Smooth muscle cell (in vitro differentiated cells): Measurements from ENCODE around the gene SERTAD4. TPM values are rescaled to one million over a fixed set of nuclear protein-coding genes. Genes with fewer than 3 reads are reported as not detected.
A peak's percentile ranks its signal among the peaks of the same experiment; 100 is the strongest.

Experiments
- DNase-seq: peaks from one replicate; lab custom pipeline; 2025; ENCODE audit not compliant: unreplicated experiment; lab: John Stamatoyannopoulos, UW
- H2AFZ ChIP-seq: fragments of 200-600 bp; sonication (generic); 2 replicates; pipeline ENCODE4 v1.6.0; 2016; ENCODE audit warnings: antibody characterized with exemption, low read depth, mild to moderate bottlenecking
- H3F3A ChIP-seq: fragments of 200-600 bp; sonication (generic); 2 replicates; pipeline ENCODE4 v1.6.0; 2017; ENCODE audit warnings: antibody characterized with exemption, low read depth
- H3K27ac ChIP-seq: fragments of 200-600 bp; sonication (generic); 2 replicates; pipeline ENCODE4 v1.5.1; 2016; ENCODE audit warnings: low read depth, mild to moderate bottlenecking
- H3K27me3 ChIP-seq: fragments of 200-600 bp; sonication (generic); 2 replicates; pipeline ENCODE4 v1.6.1; 2016; ENCODE audit warnings: low read depth, mild to moderate bottlenecking
- H3K36me3 ChIP-seq: fragments of 200-600 bp; sonication (generic); 2 replicates; pipeline ENCODE4 v1.5.1; 2016; ENCODE audit warnings: low read depth
- H3K4me1 ChIP-seq: fragments of 200-600 bp; sonication (generic); 2 replicates; pipeline ENCODE4 v1.5.1; 2016; ENCODE audit warnings: low read depth
- H3K4me2 ChIP-seq: fragments of 200-600 bp; sonication (generic); 2 replicates; pipeline ENCODE4 v1.6.0; 2016; ENCODE audit warnings: mild to moderate bottlenecking
- H3K4me3 ChIP-seq: fragments of 200-600 bp; sonication (generic); 2 replicates; pipeline ENCODE4 v1.5.1; 2016; ENCODE audit warnings: mild to moderate bottlenecking
- H3K79me2 ChIP-seq: fragments of 200-600 bp; sonication (generic); 2 replicates; pipeline ENCODE4 v1.6.0; 2016; ENCODE audit warnings: low read depth, mild to moderate bottlenecking
- H3K9ac ChIP-seq: fragments of 200-600 bp; sonication (generic); 2 replicates; pipeline ENCODE4 v1.6.0; 2016; ENCODE audit warnings: low read depth
- H3K9me3 ChIP-seq: fragments of 200-600 bp; sonication (generic); replicated peaks from 2 replicates; pipeline ENCODE4 v1.5.1; 2016; ENCODE audit warnings: low read depth
- H4K20me1 ChIP-seq: fragments of 200-600 bp; sonication (generic); 2 replicates; pipeline ENCODE4 v1.6.0; 2016; ENCODE audit warnings: low read depth
- WGBS: methylation state at CpG from one replicate; pipeline ENCODE4 v1.1.7; 2016; ENCODE audit warnings: low lambda C conversion rate; 5-methylcytosine and 5-hydroxymethylcytosine counted together
- polyA plus RNA-seq: library from polyadenylated mRNA; unstranded; fragments of >200 nt; fragmentation: Nextera tagmentation; extraction: Ambion mirVana; gene quantifications from 2 replicates; pipeline ENCODE4 v1.2.1, GENCODE V29; 2016
- total RNA-seq: library from RNA; depleted of rRNA; stranded (reverse); fragments of >200 nt; gene quantifications from 2 replicates; pipeline ENCODE4 v1.2.3, GENCODE V29; 2014
- TF ChIP-seq, protein P1 (sequence below): fragments of 200-600 bp; sonication (generic); IDR thresholded peaks from 2 replicates; pipeline ENCODE4 v1.5.1; 2017; ENCODE audit warnings: borderline replicate concordance, mild to moderate bottlenecking, antibody characterized with exemption; ENCODE audit not compliant: insufficient read depth, poor library complexity, severe bottlenecking

The SERTAD4 gene
- total and polyA plus RNA-seq, 2 experiments from 2014 or later = 0.18 to 3.1 TPM

DNA sequence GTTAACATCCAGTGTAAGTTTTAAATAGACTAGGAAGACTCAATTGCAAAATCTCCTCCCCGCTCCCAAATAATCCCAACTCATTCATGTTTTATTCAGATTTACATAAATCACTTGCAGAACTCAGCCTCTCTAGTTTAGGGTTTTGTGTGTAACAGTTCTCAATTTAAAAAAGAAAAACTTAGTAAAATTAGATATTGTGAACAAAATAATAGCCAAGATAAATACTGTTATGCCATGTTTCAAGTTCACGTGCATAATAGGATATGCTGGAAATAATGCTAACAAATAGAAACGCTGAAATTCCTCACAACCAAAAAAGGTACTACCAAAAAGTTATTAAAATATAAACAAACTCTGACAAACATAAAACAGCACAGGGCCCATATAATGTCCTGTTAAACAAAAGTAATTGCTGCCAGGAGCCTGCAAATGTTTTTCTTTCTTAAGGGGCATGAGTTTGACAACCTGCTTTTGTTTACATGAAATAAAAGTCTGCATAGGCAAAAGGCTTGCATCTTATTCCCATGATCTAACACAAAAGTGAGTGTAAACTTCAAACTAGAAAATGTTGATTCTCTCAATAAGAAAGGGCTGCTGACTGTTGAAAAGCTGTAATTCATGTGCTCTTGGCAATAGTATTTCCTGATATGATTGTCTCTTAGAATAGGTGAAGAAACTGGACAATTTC lies 2.9 kb downstream of the SERTAD4 start:
- no peak overlapping the region for H2AFZ ChIP-seq
- no peak for DNase-seq
- peaks cover 35% of the 10 kb centered on the region for H3F3A ChIP-seq
- no peaks in the 10 kb centered on the region for H4K20me1 ChIP-seq
- H3K9me3 ChIP-seq = no peaks in the 10 kb centered on the region
- peaks cover 14% of the 10 kb centered on the region for H3K27me3 ChIP-seq
- H3K27ac ChIP-seq = no peak overlapping the region
- H3K4me2 ChIP-seq = no peak overlapping the region
- no peak overlapping the region for H3K9ac ChIP-seq
- H3K4me3 ChIP-seq = no peak overlapping the region
- H3K4me1 ChIP-seq = peaks cover 23% of the 10 kb centered on the region
- WGBS = 95% methylated on average over 3 of the region's 3 CpGs
- H3K79me2 ChIP-seq = no peaks in the 10 kb centered on the region
- TF ChIP-seq, protein P1, sequence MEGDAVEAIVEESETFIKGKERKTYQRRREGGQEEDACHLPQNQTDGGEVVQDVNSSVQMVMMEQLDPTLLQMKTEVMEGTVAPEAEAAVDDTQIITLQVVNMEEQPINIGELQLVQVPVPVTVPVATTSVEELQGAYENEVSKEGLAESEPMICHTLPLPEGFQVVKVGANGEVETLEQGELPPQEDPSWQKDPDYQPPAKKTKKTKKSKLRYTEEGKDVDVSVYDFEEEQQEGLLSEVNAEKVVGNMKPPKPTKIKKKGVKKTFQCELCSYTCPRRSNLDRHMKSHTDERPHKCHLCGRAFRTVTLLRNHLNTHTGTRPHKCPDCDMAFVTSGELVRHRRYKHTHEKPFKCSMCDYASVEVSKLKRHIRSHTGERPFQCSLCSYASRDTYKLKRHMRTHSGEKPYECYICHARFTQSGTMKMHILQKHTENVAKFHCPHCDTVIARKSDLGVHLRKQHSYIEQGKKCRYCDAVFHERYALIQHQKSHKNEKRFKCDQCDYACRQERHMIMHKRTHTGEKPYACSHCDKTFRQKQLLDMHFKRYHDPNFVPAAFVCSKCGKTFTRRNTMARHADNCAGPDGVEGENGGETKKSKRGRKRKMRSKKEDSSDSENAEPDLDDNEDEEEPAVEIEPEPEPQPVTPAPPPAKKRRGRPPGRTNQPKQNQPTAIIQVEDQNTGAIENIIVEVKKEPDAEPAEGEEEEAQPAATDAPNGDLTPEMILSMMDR = no peak
- no peaks in the 10 kb centered on the region for H3K36me3 ChIP-seq

DNA sequence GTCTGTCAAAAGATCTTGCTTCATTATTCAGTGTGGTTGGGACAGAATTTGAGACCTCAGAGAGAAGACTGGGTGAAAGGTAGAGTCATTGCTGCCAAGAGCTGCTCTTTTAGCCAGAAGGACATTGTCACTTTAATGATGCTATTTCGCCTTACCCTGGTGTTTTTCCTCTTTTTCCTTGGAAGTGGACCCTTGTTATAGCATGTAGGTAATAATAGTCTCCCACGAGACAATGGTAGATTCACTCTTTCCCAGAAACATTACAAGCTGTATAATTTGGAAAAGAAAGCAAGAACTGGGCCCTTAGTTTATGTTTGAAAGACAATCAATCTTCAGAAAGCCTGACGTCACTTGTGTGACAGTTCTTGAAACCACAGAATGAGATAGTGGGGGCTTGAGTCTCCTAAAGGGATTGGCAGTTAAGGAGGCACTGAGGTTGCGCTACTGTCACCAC lies 3.8 kb downstream of the SERTAD4 start:
- no peak for DNase-seq
- Histone ChIP-seq H3K4me1 (peaks cover 23% of the 10 kb centered on the region), H3K4me3 (no peak overlapping the region), H2AFZ (peak overlapping the region; percentile 65), H3K9ac (no peak overlapping the region), H3K27me3 (peaks cover 5% of the 10 kb centered on the region), H3K79me2 (no peaks in the 10 kb centered on the region), H3F3A (peaks cover 35% of the 10 kb centered on the region), H3K27ac (peak overlapping the region; percentile 9), H3K36me3 (no peaks in the 10 kb centered on the region), H3K4me2 (no peak overlapping the region), H4K20me1 (no peaks in the 10 kb centered on the region), H3K9me3 (no peaks in the 10 kb centered on the region)
- 57% methylated on average over 4 of the region's 4 CpGs for WGBS
- TF ChIP-seq, protein P1 = no peak

DNA sequence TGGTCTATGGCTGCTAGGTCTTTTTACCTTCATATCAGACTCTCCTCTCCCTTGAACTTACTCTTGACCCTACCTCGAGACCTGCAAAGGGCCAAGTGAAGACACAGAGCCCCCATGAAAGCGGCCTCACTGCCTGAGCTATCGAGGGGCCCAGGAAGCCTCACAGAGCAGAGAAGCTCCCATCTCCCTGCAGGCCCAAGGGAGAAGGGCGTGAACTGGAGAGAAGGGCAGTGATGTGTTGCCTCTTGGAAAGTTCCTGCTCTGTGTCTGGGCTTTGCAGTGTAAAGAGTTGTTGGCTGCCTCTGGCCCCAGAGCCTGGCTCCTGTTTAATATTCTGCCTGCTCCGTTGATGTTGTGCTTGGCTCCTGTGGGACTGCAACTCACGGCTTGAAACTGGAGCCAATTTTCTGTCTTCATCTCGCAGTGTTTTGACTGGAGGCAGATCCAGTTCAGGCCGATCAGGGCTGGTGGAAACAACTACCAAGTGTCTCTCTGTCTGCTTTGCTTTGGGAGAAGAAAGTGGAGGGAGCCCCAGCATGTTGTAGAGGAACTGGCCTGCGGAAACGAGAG lies 4.3 kb downstream of the SERTAD4 start:
- Histone ChIP-seq H3K79me2 (no peaks in the 10 kb centered on the region), H3K36me3 (no peaks in the 10 kb centered on the region), H2AFZ (peak overlapping the region; percentile 65), H3K4me2 (no peak overlapping the region), H3K9ac (no peak overlapping the region), H3K27ac (peak overlapping the region; percentile 9), H3K9me3 (no peaks in the 10 kb centered on the region), H3K4me1 (peaks cover 20% of the 10 kb centered on the region), H3F3A (peaks cover 35% of the 10 kb centered on the region), H4K20me1 (no peaks in the 10 kb centered on the region), H3K4me3 (no peak overlapping the region), H3K27me3 (peaks cover under 1% of the 10 kb centered on the region)
- DNase-seq = no peak
- TF ChIP-seq, protein P1 = no peak
- WGBS = 49% methylated on average over 10 of the region's 10 CpGs

DNA sequence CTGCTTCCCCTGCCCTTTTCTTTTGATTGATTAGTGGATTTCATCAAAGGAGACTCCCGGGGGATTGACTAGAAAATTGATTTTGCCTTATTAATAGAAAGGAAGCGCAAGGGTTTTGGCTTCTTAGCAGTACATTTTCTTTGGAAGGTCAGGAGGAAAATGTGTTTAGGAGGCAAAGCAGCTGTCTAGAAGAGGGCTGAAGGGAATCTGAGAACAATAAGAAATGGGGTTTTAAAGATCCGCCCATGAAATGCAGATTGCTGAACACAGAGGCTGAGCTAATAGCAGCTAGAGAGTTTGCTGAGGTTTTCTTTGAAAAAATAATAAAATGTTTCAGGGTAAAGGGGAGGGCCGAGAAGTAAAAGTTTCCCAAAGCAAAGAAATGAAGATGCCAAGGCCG lies 4.9 kb downstream of the SERTAD4 start:
- Histone ChIP-seq H3K9ac (no peak overlapping the region), H3K27me3 (no peaks in the 10 kb centered on the region), H3K9me3 (no peaks in the 10 kb centered on the region), H3K27ac (no peak overlapping the region), H3K79me2 (no peaks in the 10 kb centered on the region), H3K36me3 (no peaks in the 10 kb centered on the region), H3K4me2 (no peak overlapping the region), H3K4me1 (peaks cover 20% of the 10 kb centered on the region), H3F3A (peaks cover 35% of the 10 kb centered on the region), H4K20me1 (no peaks in the 10 kb centered on the region), H3K4me3 (no peak overlapping the region), H2AFZ (peak overlapping the region; percentile 65)
- WGBS = 90% methylated on average over 5 of the region's 5 CpGs
- TF ChIP-seq, protein P1 = no peak
- no peak for DNase-seq
